Heart left ventricle (tissue), 16 donors: ENCODE measurements around the gene CYP26C1. TPM values are rescaled to one million over a fixed set of nuclear protein-coding genes. Genes with fewer than 3 reads are reported as not detected.

Source experiments
- ATAC-seq, 4 donors: fragments of 200-7000 bp; cut with Tn5 transposase; one replicate each; pipeline ENCODE4 v1.9.1; 2020 to 2022; ENCODE audit warnings: moderate library complexity in 4 of 4, mild to moderate bottlenecking in 3 of 4, moderate number of reproducible peaks in 1 of 4
- DNase-seq, 5 donors: peaks; one replicate each; pipeline ENCODE4 v3.0.0-alpha.2; 2020
- H3K27ac ChIP-seq, 12 donors: fragments of 200-600 bp; sonication (generic) in 4 of 12; one replicate each; pipeline versions ENCODE4 v1.5.0 to v1.8.0; 2016 to 2022; ENCODE audit warnings: mild to moderate bottlenecking in 2 of 12
- H3K27me3 ChIP-seq, 9 donors: fragments of 200-600 bp; sonication (generic) in 2 of 9; one replicate each; pipeline versions ENCODE4 v1.5.1 to v1.8.0; 2016 to 2022; ENCODE audit warnings: mild to moderate bottlenecking in 3 of 9
- H3K36me3 ChIP-seq, 9 donors: fragments of 200-600 bp; sonication (generic) in 2 of 9; one replicate each; pipeline versions ENCODE4 v1.5.0 to v1.8.0; 2018 to 2022; ENCODE audit warnings: mild to moderate bottlenecking in 2 of 9
- H3K4me1 ChIP-seq, 12 donors: fragments of 200-600 bp; sonication (generic) in 4 of 12; one replicate each; pipeline versions ENCODE4 v1.5.0 to v1.8.0; 2016 to 2022; ENCODE audit warnings: mild to moderate bottlenecking in 3 of 12
- H3K4me3 ChIP-seq, 12 donors: fragments of 200-600 bp; sonication (generic) in 4 of 12; one replicate each; pipeline versions ENCODE4 v1.5.0 to v1.8.0; 2017 to 2022; ENCODE audit warnings: mild to moderate bottlenecking in 9 of 12, moderate library complexity in 4 of 12
- H3K9me3 ChIP-seq, 12 donors: fragments of 200-600 bp; sonication (generic) in 4 of 12; one replicate each; pipeline versions ENCODE4 v1.5.0 to v1.8.0; 2016 to 2022; ENCODE audit warnings: mild to moderate bottlenecking in 1 of 12
- CTCF ChIP-seq, 12 donors: fragments of 200-600 bp; sonication (generic) in 4 of 12; IDR thresholded peaks; one replicate each; pipeline versions ENCODE4 v1.5.0 to v1.8.0; 2018 to 2022; ENCODE audit warnings: antibody characterized with exemption in 12 of 12, mild to moderate bottlenecking in 5 of 12
- POLR2A ChIP-seq, 2 donors: fragments of 450-650 bp; IDR thresholded peaks; one replicate each; pipeline ENCODE4 v1.6.1; 2017; ENCODE audit warnings: antibody characterized with exemption in 2 of 2, mild to moderate bottlenecking in 2 of 2, moderate library complexity in 2 of 2
- WGBS, 4 donors: extraction: QIAGEN DNeasy Blood & Tissue Kit in 2 of 4; methylation state at CpG; one replicate each; pipeline versions ENCODE4 v1.1.5 to v1.1.7; 2013 to 2018; 5-methylcytosine and 5-hydroxymethylcytosine counted together
- intact Hi-C, 10 donors: fragments of 100-400 bp; cut with DNase I; formaldehyde crosslinking; loops; one replicate each; pipeline versions ENCODE4 v1.11.1 to v1.14.2; 2022
- polyA plus RNA-seq, 2 donors: library from polyadenylated mRNA; stranded (reverse); fragments of 200-250 nt; gene quantifications; one replicate each; pipeline ENCODE4 v1.2.3, GENCODE V29; 2013
- total RNA-seq, 9 donors: library from RNA; depleted of rRNA in 2 of 9; stranded (reverse); fragments of >200 nt in 2 of 9; fragmentation: NEBNext Ultra II Directional in 3 of 9; extraction: Animal tissue kit (Norgen Biotek cat#: 25700) in 3 of 9; gene quantifications; one replicate each; pipeline versions ENCODE4 v1.1.0 to v1.2.4, GENCODE V29; 2016 to 2023
- donor health status: ischemic (EF 13 %, LVEDD 7.1; RV severe dilation, severe dysfunction).
- donor health status: healthy with polysubstance abuse.
- donor health status: DM: no; HTN: yes; CAD: no.
- donor health status: DM: no; HTN: no; CAD: no.
- donor health status: ischemic (EF 25% LVEDD 6.9; RV normal size, moderate dysfunction).
- donor health status: ischemic (EF 25% LVEDD 5.7; RV mildly dilated, moderate dysfunction).
- donor health status: healthy.
- donor health status: DM: yes; HTN: yes; CAD: no.
- donor health status: ischemic (EF 35%, LVEDD 5.7; RV mildly dilated, moderate dysfunction).
- donor health status: nonischemic (EF 11% LVEDD 7.7; RV severe dilation, severe dysfunction).
- donor health status: DM: yes; HTN: yes; CAD: no.
- donor health status: PGD.
- donor health status: ischemic (EF 29% LVEDD 5.4; RV normal size, mild dysfunction).
- donor health status: nonischemic (EF 23%, LVEDD 6.1; RV moderate dilation, normal function).

CYP26C1 gene
- total and polyA plus RNA-seq, 11 donors = 0.07 TPM; not detected in 10

GRCh38 chr10:93039721-93040120 lies 20.9 kb upstream of the CYP26C1 start:
- H3K27me3 ChIP-seq = no peaks in the 10 kb centered on the region
- no peak overlapping the region for H3K4me3 ChIP-seq
- H3K9me3 ChIP-seq = no peaks in the 10 kb centered on the region
- peak in 3 of 12 donors; percentile 20 to 33 (median 25) for TF ChIP-seq CTCF (IDR thresholded peaks at IDR 0.05)
- no peak for TF ChIP-seq POLR2A (IDR thresholded peaks at IDR 0.05)
- intact Hi-C loops = no loop called here
- DNase-seq (no peak), ATAC-seq (no peak)
- 30 to 42% (median 36%) methylated on average over 3 of the region's 3 CpGs for WGBS, 4 donors
- no peak overlapping the region for H3K27ac ChIP-seq
- no peaks in the 10 kb centered on the region for H3K4me1 ChIP-seq
- peaks cover 0 to 6% (median 0%) of the 10 kb centered on the region in 9 donors for H3K36me3 ChIP-seq

- Histone ChIP-seq H3K36me3 (peaks cover 0 to 16% (median 4%) of the 10 kb centered on the region in 9 donors), H3K9me3 (no peaks in the 10 kb centered on the region), H3K27me3 (peaks cover 0 to 20% (median under 1%) of the 10 kb centered on the region in 9 donors), H3K4me3 (no peak overlapping the region), H3K27ac (no peak overlapping the region), H3K4me1 (no peaks in the 10 kb centered on the region)
- DNase-seq (no peak), ATAC-seq (no peak)
- 92 to 100% (median 94%) methylated on average over 3 of the region's 3 CpGs for WGBS, 4 donors
- TF ChIP-seq CTCF (IDR thresholded peaks at IDR 0.05) (no peak), POLR2A (IDR thresholded peaks at IDR 0.05) (no peak)
- intact Hi-C loops = no loop called here
Observed at GRCh38 chr10:93054486-93054885, 6.1 kb upstream of the CYP26C1 start.

- Histone ChIP-seq H3K36me3 (peaks cover 0 to 16% (median 4%) of the 10 kb centered on the region in 9 donors), H3K4me1 (peaks cover 4 to 32% (median 19%) of the 10 kb centered on the region in 12 donors), H3K9me3 (no peaks in the 10 kb centered on the region), H3K27me3 (peaks cover 10 to 56% (median 32%) of the 10 kb centered on the region in 9 donors), H3K4me3 (no peak overlapping the region), H3K27ac (no peak overlapping the region)
- ATAC-seq (no peak), DNase-seq (no peak)
- intact Hi-C loops = no loop called here
- TF ChIP-seq CTCF (IDR thresholded peaks at IDR 0.05) = no peak
- 95 to 98% (median 96%) methylated on average over 3 of the region's 3 CpGs for WGBS, 4 donors
Observed at GRCh38 chr10:93058139-93058538, 2.5 kb upstream of the CYP26C1 start.

GRCh38 chr10:93060887-93061593 lies 442 bp downstream of the CYP26C1 start:
- ATAC-seq (no peak), DNase-seq (no peak)
- peaks cover 4 to 40% (median 21%) of the 10 kb centered on the region in 12 donors for H3K4me1 ChIP-seq
- intact Hi-C loops = loop anchor here in 1 of 10 donors (10.0 kb wide), 1 partner anchor 454 kb away; no protein-coding TSS in a partner anchor
- H3K27me3 ChIP-seq = peaks cover 25 to 85% (median 58%) of the 10 kb centered on the region in 9 donors
- no peaks in the 10 kb centered on the region for H3K9me3 ChIP-seq
- WGBS, 4 donors = 21 to 54% (median 33%) methylated on average over 31 to 45 of the region's 45 CpGs
- no peak for TF ChIP-seq CTCF (IDR thresholded peaks at IDR 0.05)
- TF ChIP-seq POLR2A (IDR thresholded peaks at IDR 0.05) = no peak
- no peak overlapping the region for H3K27ac ChIP-seq
- H3K4me3 ChIP-seq = no peak overlapping the region
- H3K36me3 ChIP-seq = peaks cover 0 to 16% (median 4%) of the 10 kb centered on the region in 9 donors
